Breast epithelium (tissue), 4 donors: ENCODE results near the gene RIC8B. TPM values are rescaled to one million over a fixed set of nuclear protein-coding genes. Genes with fewer than 3 reads are reported as not detected.

Source experiments
- DNase-seq, 2 donors: peaks; one replicate each; pipeline ENCODE4 v3.0.0-alpha.2; 2019; ENCODE audit warnings: low spot score in 2 of 2
- H3K27ac ChIP-seq, 2 donors: fragments of 200-600 bp; sonication (generic) in 1 of 2; one replicate each; pipeline ENCODE4 v1.5.1; 2016 to 2019; ENCODE audit warnings: mild to moderate bottlenecking in 1 of 2
- H3K27me3 ChIP-seq, 2 donors: fragments of 200-600 bp; sonication (generic) in 1 of 2; one replicate each; pipeline versions ENCODE4 v1.5.1 to v1.6.0; 2017 to 2019; ENCODE audit warnings: control low read depth in 1 of 2, mild to moderate bottlenecking in 1 of 2
- H3K36me3 ChIP-seq: fragments of 200-600 bp; one replicate; pipeline ENCODE4 v1.5.1; 2019
- H3K4me1 ChIP-seq, 2 donors: fragments of 200-600 bp; sonication (generic); one replicate each; pipeline ENCODE4 v1.5.1; 2016 to 2019; ENCODE audit warnings: control low read depth in 1 of 2
- H3K4me3 ChIP-seq, 3 donors: fragments of 200-600 bp; sonication (generic); 1 replicate in 2 of 3; 2 replicates in 1 of 3; pipeline ENCODE4 v1.5.1; 2016 to 2019; ENCODE audit warnings: mild to moderate bottlenecking in 3 of 3, moderate library complexity in 2 of 3
- H3K9me3 ChIP-seq, 2 donors: fragments of 200-600 bp; sonication (generic) in 1 of 2; one replicate each; pipeline ENCODE4 v1.5.1; 2016 to 2019; ENCODE audit warnings: control low read depth in 1 of 2
- CTCF ChIP-seq, 3 donors: fragments of 450-650 bp; IDR thresholded peaks; one replicate each; pipeline ENCODE4 v1.5.1; 2016 to 2017; ENCODE audit warnings: antibody characterized with exemption in 3 of 3, mild to moderate bottlenecking in 3 of 3, moderate library complexity in 3 of 3
- POLR2A ChIP-seq: fragments of 450-650 bp; IDR thresholded peaks from one replicate; pipeline ENCODE4 v1.6.1; 2016; ENCODE audit warnings: antibody characterized with exemption, mild to moderate bottlenecking, moderate library complexity
- POLR2AphosphoS5 ChIP-seq, 3 donors: sonication (generic); formaldehyde crosslinking; IDR thresholded peaks; one replicate each; pipeline ENCODE4 v1.6.1; 2017; ENCODE audit warnings: antibody characterized with exemption in 3 of 3
- intact Hi-C: fragments of 100-400 bp; cut with DNase I; formaldehyde crosslinking; loops from one replicate; pipeline ENCODE4 v1.15.1; 2023; ENCODE audit warnings: low total_unique reads
- total RNA-seq, 3 donors: library from RNA; depleted of rRNA; stranded (reverse); fragments of >200 nt; gene quantifications; one replicate each; pipeline ENCODE4 v1.1.0, GENCODE V29; 2016

Gene RIC8B
- total RNA-seq, 3 donors from 2014 or later, result 19.0 to 23.9 (median 19.7) TPM

DNA sequence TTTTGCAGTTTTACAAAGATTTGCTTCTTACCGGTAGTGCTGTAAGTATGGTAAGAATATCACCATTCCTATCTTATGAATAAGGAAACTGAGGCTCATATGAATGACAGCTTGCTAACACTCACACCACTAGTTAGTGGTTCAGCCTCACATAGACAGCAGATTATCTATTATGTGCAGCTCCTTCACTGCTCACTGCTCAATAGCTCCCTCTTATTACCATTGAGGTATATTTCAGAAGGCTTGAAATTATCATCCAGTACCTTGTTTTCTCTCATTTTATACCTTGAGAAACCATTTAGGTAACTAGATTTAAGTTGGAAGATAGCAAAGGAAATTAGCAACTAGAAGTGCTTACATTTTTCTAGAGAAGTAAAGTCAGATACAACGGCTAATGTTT, 15.5 kb downstream of the RIC8B start:
- Histone ChIP-seq H3K4me3 (no peak overlapping the region), H3K27ac (no peak overlapping the region), H3K9me3 (no peaks in the 10 kb centered on the region), H3K36me3 (no peaks in the 10 kb centered on the region), H3K4me1 (no peaks in the 10 kb centered on the region), H3K27me3 (no peaks in the 10 kb centered on the region)
- TF ChIP-seq CTCF (IDR thresholded peaks at IDR 0.05) (no peak), POLR2AphosphoS5 (IDR thresholded peaks at IDR 0.05) (no peak), POLR2A (no peak)
- no peak for DNase-seq
- intact Hi-C loops, result no loop called here

DNA sequence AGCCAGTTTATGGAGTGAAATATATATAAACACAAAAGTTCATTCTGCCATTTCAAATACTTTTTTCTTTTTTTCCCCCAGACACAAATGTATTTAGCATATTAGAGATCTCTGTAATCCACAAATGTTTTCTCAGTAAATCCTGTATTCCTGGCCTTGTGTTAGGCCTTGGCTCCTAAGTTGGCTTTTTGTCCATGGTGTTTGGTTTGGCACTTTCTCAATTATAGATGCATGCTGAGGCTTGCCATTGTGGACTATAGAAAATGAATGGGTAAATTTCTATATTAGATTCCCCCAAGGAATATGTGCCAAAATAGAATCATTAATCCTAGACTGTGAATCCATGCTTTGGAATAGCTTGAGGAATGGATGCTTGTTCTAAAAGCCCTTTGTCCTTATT, 17.0 kb downstream of the RIC8B start:
- H3K27ac ChIP-seq, result no peak overlapping the region
- intact Hi-C loops, result no loop called here
- H3K27me3 ChIP-seq, result no peaks in the 10 kb centered on the region
- H3K4me1 ChIP-seq, result no peaks in the 10 kb centered on the region
- no peaks in the 10 kb centered on the region for H3K36me3 ChIP-seq
- no peaks in the 10 kb centered on the region for H3K9me3 ChIP-seq
- no peak overlapping the region for H3K4me3 ChIP-seq
- TF ChIP-seq POLR2AphosphoS5 (IDR thresholded peaks at IDR 0.05), result no peak
- DNase-seq, result no peak

GRCh38 chr12:106794369-106794768, 19.9 kb downstream of the RIC8B start:
- intact Hi-C loops, result no loop called here
- no peak for DNase-seq
- TF ChIP-seq POLR2A, result no peak
- no peak for TF ChIP-seq POLR2AphosphoS5 (IDR thresholded peaks at IDR 0.05)
- no peak for TF ChIP-seq CTCF (IDR thresholded peaks at IDR 0.05)
- Histone ChIP-seq H3K36me3 (no peaks in the 10 kb centered on the region), H3K4me1 (no peaks in the 10 kb centered on the region), H3K27me3 (no peaks in the 10 kb centered on the region), H3K9me3 (no peaks in the 10 kb centered on the region), H3K27ac (no peak overlapping the region), H3K4me3 (no peak overlapping the region)

- Histone ChIP-seq H3K9me3 (no peaks in the 10 kb centered on the region), H3K27ac (no peak overlapping the region), H3K4me3 (no peak overlapping the region), H3K27me3 (no peaks in the 10 kb centered on the region), H3K4me1 (no peaks in the 10 kb centered on the region), H3K36me3 (no peaks in the 10 kb centered on the region)
- no peak for TF ChIP-seq POLR2A
- no peak for TF ChIP-seq CTCF (IDR thresholded peaks at IDR 0.05)
- TF ChIP-seq POLR2AphosphoS5 (IDR thresholded peaks at IDR 0.05), result no peak
- no peak for DNase-seq
- intact Hi-C loops, result no loop called here
These were observed 26.8 kb downstream of the RIC8B start for GRCh38 chr12:106801167-106801708.

GRCh38 chr12:106801830-106802533, 27.5 kb downstream of the RIC8B start:
- Histone ChIP-seq H3K4me1 (no peaks in the 10 kb centered on the region), H3K27ac (no peak overlapping the region), H3K9me3 (no peaks in the 10 kb centered on the region), H3K36me3 (no peaks in the 10 kb centered on the region), H3K27me3 (no peaks in the 10 kb centered on the region), H3K4me3 (no peak overlapping the region)
- intact Hi-C loops, result no loop called here
- no peak for TF ChIP-seq CTCF (IDR thresholded peaks at IDR 0.05)
- TF ChIP-seq POLR2AphosphoS5 (IDR thresholded peaks at IDR 0.05), result no peak
- TF ChIP-seq POLR2A, result no peak
- no peak for DNase-seq
